Bronchial epithelial cell (primary cell): ENCODE measurements around the gene GAST. TPM values are rescaled to one million over a fixed set of nuclear protein-coding genes. Genes with fewer than 3 reads are reported as not detected.
"Not testable (repeated sequence)": the region's sequence is repeated elsewhere in the genome, so short reads cannot be mapped to it uniquely, and the experiment has no call there.

Source experiments
- DNase-seq: peaks from one replicate; pipeline ENCODE4 v3.0.0-alpha.2; 2010; ENCODE audit warnings: low read depth
- FAIRE-seq: peaks from 2 replicates; lab custom pipeline; 2011; peaks lifted over from hg19 to GRCh38; lab: Jason Lieb, UNC
- H3K27me3 ChIP-seq: 2 replicates; pipeline ENCODE4 v1.5.1; 2011; ENCODE audit warnings: low read length; ENCODE audit not compliant: control insufficient read depth, insufficient read depth
- H3K36me3 ChIP-seq: 2 replicates; pipeline ENCODE4 v1.5.1; 2011; ENCODE audit warnings: low read length; ENCODE audit not compliant: control insufficient read depth, insufficient read depth
- H3K4me3 ChIP-seq: 2 replicates; pipeline ENCODE4 v1.5.1; 2011; ENCODE audit warnings: mild to moderate bottlenecking, low read depth, low read length, control low read depth
- CTCF ChIP-seq: IDR thresholded peaks from 2 replicates; pipeline ENCODE4 v1.5.1; 2011; ENCODE audit warnings: mild to moderate bottlenecking, moderate library complexity, low read length, control low read depth, inconsistent platforms; ENCODE audit not compliant: insufficient read depth, severe bottlenecking
- total RNA-seq: library from RNA; depleted of rRNA; stranded (reverse); fragments of >200 nt; gene quantifications from 2 replicates; pipeline ENCODE4 v1.2.1, GENCODE V29; 2014

The GAST gene
- total RNA-seq, 1 donor from 2014 or later: not detected

- Histone ChIP-seq H3K27me3 (no peaks in the 10 kb centered on the region), H3K36me3 (no peaks in the 10 kb centered on the region), H3K4me3 (no peak overlapping the region)
- no peak for TF ChIP-seq CTCF
- FAIRE-seq (no peak), DNase-seq (no peak)
Observed at GRCh38 chr17:41682631-41683030, 29.5 kb upstream of the GAST start.

GRCh38 chr17:41683441-41684007, 28.6 kb upstream of the GAST start:
- Histone ChIP-seq H3K4me3 (no peak overlapping the region), H3K36me3 (no peaks in the 10 kb centered on the region), H3K27me3 (no peaks in the 10 kb centered on the region)
- no peak for FAIRE-seq
- no peak for DNase-seq
- no peak for TF ChIP-seq CTCF

- Histone ChIP-seq H3K4me3 (no peak overlapping the region), H3K27me3 (no peaks in the 10 kb centered on the region), H3K36me3 (no peaks in the 10 kb centered on the region)
- TF ChIP-seq CTCF: no peak
- DNase-seq: no peak
- no peak for FAIRE-seq
Observed at GRCh38 chr17:41684035-41684434, 28.1 kb upstream of the GAST start.

GRCh38 chr17:41685753-41686152, 26.4 kb upstream of the GAST start:
- DNase-seq, H3K27me3 ChIP-seq, H3K4me3 ChIP-seq, FAIRE-seq: not testable (repeated sequence)
- H3K36me3 ChIP-seq: peaks cover 11% of the 10 kb centered on the region

- no peak overlapping the region for H3K4me3 ChIP-seq
- no peaks in the 10 kb centered on the region for H3K27me3 ChIP-seq
- no peak for FAIRE-seq
- no peak for TF ChIP-seq CTCF
- no peak for DNase-seq
- H3K36me3 ChIP-seq: peaks cover 11% of the 10 kb centered on the region
Observed at GRCh38 chr17:41686281-41686680, 25.9 kb upstream of the GAST start.

GRCh38 chr17:41687828-41688640, 24.1 kb upstream of the GAST start:
- FAIRE-seq (no peak), DNase-seq (peak; percentile 61)
- peaks cover 11% of the 10 kb centered on the region for H3K36me3 ChIP-seq
- TF ChIP-seq CTCF: peak; percentile 38
- no peaks in the 10 kb centered on the region for H3K27me3 ChIP-seq
- peak overlapping the region; percentile 52 for H3K4me3 ChIP-seq
